Gastrocnemius medialis (tissue), 4 donors: ENCODE data around the gene ECEL1. TPM values are rescaled to one million over a fixed set of nuclear protein-coding genes. Genes with fewer than 3 reads are reported as not detected.

Experiments
- ATAC-seq, 2 donors: fragments of 150-250 bp; one replicate each; pipeline ENCODE4 v1.9.1; 2016
- DNase-seq, 2 donors: peaks; one replicate each; pipeline ENCODE4 v3.0.0-alpha.2; 2019
- H3K27ac ChIP-seq, 4 donors: fragments of 200-600 bp; sonication (generic); 1 replicate in 1 of 4; 2 replicates in 3 of 4; pipeline ENCODE4 v1.5.1; 2016 to 2018; ENCODE audit warnings: mild to moderate bottlenecking in 2 of 4, moderate library complexity in 1 of 4
- H3K27me3 ChIP-seq, 3 donors: fragments of 200-600 bp; sonication (generic) in 2 of 3; 1 replicate in 1 of 3; 2 replicates in 2 of 3; pipeline versions ENCODE4 v1.5.1 to v1.6.0; 2016 to 2019; ENCODE audit warnings: mild to moderate bottlenecking in 1 of 3, moderate library complexity in 1 of 3
- H3K36me3 ChIP-seq, 2 donors: fragments of 200-600 bp; sonication (generic) in 1 of 2; one replicate each; pipeline ENCODE4 v1.5.1; 2017 to 2018
- H3K4me1 ChIP-seq, 2 donors: fragments of 200-600 bp; sonication (generic) in 1 of 2; one replicate each; pipeline ENCODE4 v1.5.1; 2016 to 2017; ENCODE audit warnings: mild to moderate bottlenecking in 2 of 2
- H3K4me3 ChIP-seq, 4 donors: fragments of 200-600 bp; sonication (generic) in 3 of 4; 1 replicate in 1 of 4; 2 replicates in 3 of 4; pipeline ENCODE4 v1.5.1; 2016 to 2019; ENCODE audit warnings: mild to moderate bottlenecking in 2 of 4
- H3K9me3 ChIP-seq, 3 donors: fragments of 200-600 bp; sonication (generic) in 2 of 3; 1 replicate in 1 of 3; 2 replicates in 2 of 3; pipeline ENCODE4 v1.5.1; 2016 to 2019
- CTCF ChIP-seq, 5 experiments: fragments of 450-650 bp in 3 of 5; fragments of 200-600 bp in 2 of 5; sonication (generic) in 2 of 5; IDR thresholded peaks in 4 of 5; conservative IDR thresholded peaks in 1 of 5; 1 replicate in 4 of 5; 2 replicates in 1 of 5; pipeline ENCODE4 v1.5.1; 2016 to 2019; ENCODE audit warnings: antibody characterized with exemption in 5 of 5, mild to moderate bottlenecking in 3 of 5, moderate library complexity in 3 of 5
- POLR2A ChIP-seq, 2 donors: fragments of 450-650 bp; IDR thresholded peaks; one replicate each; pipeline ENCODE4 v1.6.1; 2017; ENCODE audit warnings: antibody characterized with exemption in 2 of 2, mild to moderate bottlenecking in 2 of 2, moderate library complexity in 2 of 2
- in situ Hi-C, 4 donors: fragments of 200-750 bp; cut with MboI; loops; one replicate each; pipeline versions ENCODE4 v1.15.0 to v1.8.0; 2017; ENCODE audit warnings: low sequenced_read_pairs in 4 of 4
- intact Hi-C: fragments of 100-400 bp; cut with DNase I; formaldehyde crosslinking; loops from one replicate; pipeline ENCODE4 v1.15.1; 2023; ENCODE audit warnings: low total_unique reads
- total RNA-seq, 4 donors: library from RNA; depleted of rRNA; stranded (reverse); fragments of >200 nt; gene quantifications; one replicate each; pipeline versions ENCODE4 v1.1.0 to v1.2.3, GENCODE V29; 2016

The ECEL1 gene
- total RNA-seq, 4 donors from 2014 or later: 0.51 to 1.5 (median 0.55) TPM; not detected in 1

GRCh38 chr2:232476791-232477190 lies 10.8 kb downstream of the ECEL1 start:
- H3K36me3 ChIP-seq: no peaks in the 10 kb centered on the region
- no peak for TF ChIP-seq POLR2A (IDR thresholded peaks at IDR 0.05)
- no peak for TF ChIP-seq CTCF (IDR thresholded peaks at IDR 0.05 in 4 of 5, conservative IDR thresholded peaks at IDR 0.05 in 1 of 5)
- no peaks in the 10 kb centered on the region for H3K9me3 ChIP-seq
- in situ Hi-C loops (no loop called here), intact Hi-C loops (no loop called here)
- H3K27ac ChIP-seq: no peak overlapping the region
- no peaks in the 10 kb centered on the region for H3K4me1 ChIP-seq
- no peak overlapping the region for H3K4me3 ChIP-seq
- DNase-seq (peak in 1 of 2 donors; percentile 3), ATAC-seq (no peak)
- peaks cover 0 to 2% (median 0%) of the 10 kb centered on the region in 3 donors for H3K27me3 ChIP-seq

- DNase-seq (peak in 1 of 2 donors; percentile 3), ATAC-seq (no peak)
Observed at GRCh38 chr2:232476045-232476444, 11.6 kb downstream of the ECEL1 start.

GRCh38 chr2:232473467-232473890 lies 14.2 kb downstream of the ECEL1 start:
- intact Hi-C loops (no loop called here), in situ Hi-C loops (no loop called here)
- Histone ChIP-seq H3K36me3 (no peaks in the 10 kb centered on the region), H3K4me3 (no peak overlapping the region), H3K4me1 (no peaks in the 10 kb centered on the region), H3K27me3 (no peaks in the 10 kb centered on the region), H3K9me3 (no peaks in the 10 kb centered on the region), H3K27ac (no peak overlapping the region)
- ATAC-seq (peak in 1 of 2 donors; percentile 6), DNase-seq (peak in 1 of 2 donors; percentile 10)
- TF ChIP-seq POLR2A (IDR thresholded peaks at IDR 0.05): no peak

More at GRCh38 chr2:232476045-232476444, 11.6 kb downstream of the ECEL1 start:
- intact Hi-C loops (no loop called here), in situ Hi-C loops (no loop called here)
- Histone ChIP-seq H3K27me3 (no peaks in the 10 kb centered on the region), H3K9me3 (no peaks in the 10 kb centered on the region), H3K27ac (no peak overlapping the region), H3K4me3 (no peak overlapping the region), H3K4me1 (no peaks in the 10 kb centered on the region), H3K36me3 (no peaks in the 10 kb centered on the region)
- TF ChIP-seq CTCF (IDR thresholded peaks at IDR 0.05 in 4 of 5, conservative IDR thresholded peaks at IDR 0.05 in 1 of 5) (no peak), POLR2A (IDR thresholded peaks at IDR 0.05) (no peak)

GRCh38 chr2:232466221-232466620 lies 21.4 kb downstream of the ECEL1 start:
- Histone ChIP-seq H3K27me3 (no peaks in the 10 kb centered on the region), H3K4me1 (no peaks in the 10 kb centered on the region), H3K36me3 (no peaks in the 10 kb centered on the region), H3K27ac (no peak overlapping the region), H3K4me3 (no peak overlapping the region), H3K9me3 (no peaks in the 10 kb centered on the region)
- in situ Hi-C loops: no loop called here
- intact Hi-C loops: no loop called here
- no peak for ATAC-seq
- TF ChIP-seq CTCF (IDR thresholded peaks at IDR 0.05 in 4 of 5, conservative IDR thresholded peaks at IDR 0.05 in 1 of 5) (no peak), POLR2A (IDR thresholded peaks at IDR 0.05) (no peak)
- no peak for DNase-seq

- no peak overlapping the region for H3K27ac ChIP-seq
- ATAC-seq (no peak), DNase-seq (no peak)
- in situ Hi-C loops (no loop called here), intact Hi-C loops (no loop called here)
- H3K36me3 ChIP-seq: no peaks in the 10 kb centered on the region
- H3K27me3 ChIP-seq: no peaks in the 10 kb centered on the region
- no peaks in the 10 kb centered on the region for H3K9me3 ChIP-seq
- no peaks in the 10 kb centered on the region for H3K4me1 ChIP-seq
- no peak for TF ChIP-seq CTCF (IDR thresholded peaks at IDR 0.05 in 4 of 5, conservative IDR thresholded peaks at IDR 0.05 in 1 of 5)
- no peak for TF ChIP-seq POLR2A (IDR thresholded peaks at IDR 0.05)
- H3K4me3 ChIP-seq: no peak overlapping the region
Observed at GRCh38 chr2:232465061-232465460, 22.6 kb downstream of the ECEL1 start.
